ENCODE data around the gene PIM3. TPM values are rescaled to one million over a fixed set of nuclear protein-coding genes. Genes with fewer than 3 reads are reported as not detected.

Gene PIM3
- total and polyA plus RNA-seq, 4 donors: 12.9 to 27.9 (median 23.1) TPM

GRCh38 chr22:49927483-49928184 is 32.9 kb upstream of the PIM3 start:
- 84% methylated on average over 26 of the region's 26 CpGs for WGBS (ENCODE audit: insufficient coverage)
- no peak overlapping the region for H3K27ac ChIP-seq (ENCODE audit: low read depth, low read length)
- peaks cover 21% of the 10 kb centered on the region for H3K4me1 ChIP-seq (ENCODE audit: control insufficient read depth, insufficient read depth, low read length)
- H3K9me3 ChIP-seq (ENCODE audit: control insufficient read depth, insufficient read depth, low read length): no peaks in the 10 kb centered on the region
- peaks cover 7% of the 10 kb centered on the region for H3K27me3 ChIP-seq (ENCODE audit: control insufficient read depth, insufficient read depth, low read length)
- no peak overlapping the region for H3K4me3 ChIP-seq (ENCODE audit: low read depth, low read length)
- DNase-seq (ENCODE audit: low read depth in 4 of 6, low spot score in 6 of 6): no peak
- H3K36me3 ChIP-seq (ENCODE audit: control insufficient read depth, insufficient read depth, low read length): peaks cover 44% of the 10 kb centered on the region

GRCh38 chr22:49928185-49928495 is 32.4 kb upstream of the PIM3 start:
- no peak for DNase-seq (ENCODE audit: low read depth in 4 of 6, low spot score in 6 of 6)
- H3K27me3 ChIP-seq (ENCODE audit: control insufficient read depth, insufficient read depth, low read length): peaks cover 7% of the 10 kb centered on the region
- peaks cover 39% of the 10 kb centered on the region for H3K36me3 ChIP-seq (ENCODE audit: control insufficient read depth, insufficient read depth, low read length)
- H3K27ac ChIP-seq (ENCODE audit: low read depth, low read length): no peak overlapping the region
- peaks cover 21% of the 10 kb centered on the region for H3K4me1 ChIP-seq (ENCODE audit: control insufficient read depth, insufficient read depth, low read length)
- no peak overlapping the region for H3K4me3 ChIP-seq (ENCODE audit: low read depth, low read length)
- H3K9me3 ChIP-seq (ENCODE audit: control insufficient read depth, insufficient read depth, low read length): no peaks in the 10 kb centered on the region
- 89% methylated on average over 8 of the region's 8 CpGs for WGBS (ENCODE audit: insufficient coverage)

- WGBS (ENCODE audit: insufficient coverage): 49% methylated on average over 37 of the region's 38 CpGs
- no peak overlapping the region for H3K27ac ChIP-seq (ENCODE audit: low read depth, low read length)
- H3K27me3 ChIP-seq (ENCODE audit: control insufficient read depth, insufficient read depth, low read length): peaks cover 7% of the 10 kb centered on the region
- no peak for DNase-seq (ENCODE audit: low read depth in 4 of 6, low spot score in 6 of 6)
- H3K4me3 ChIP-seq (ENCODE audit: low read depth, low read length): no peak overlapping the region
- peaks cover 21% of the 10 kb centered on the region for H3K4me1 ChIP-seq (ENCODE audit: control insufficient read depth, insufficient read depth, low read length)
- H3K9me3 ChIP-seq (ENCODE audit: control insufficient read depth, insufficient read depth, low read length): no peaks in the 10 kb centered on the region
- H3K36me3 ChIP-seq (ENCODE audit: control insufficient read depth, insufficient read depth, low read length): peaks cover 34% of the 10 kb centered on the region
Measured at GRCh38 chr22:49928555-49929210, 31.9 kb upstream of the PIM3 start.

GRCh38 chr22:49929211-49929979 is 31.2 kb upstream of the PIM3 start:
- Histone ChIP-seq H3K4me3 (ENCODE audit: low read depth, low read length) (no peak overlapping the region), H3K27ac (ENCODE audit: low read depth, low read length) (no peak overlapping the region)
- WGBS (ENCODE audit: insufficient coverage): 3% methylated on average over 73 of the region's 75 CpGs

GRCh38 chr22:49929994-49930575 is 30.5 kb upstream of the PIM3 start:
- DNase-seq (ENCODE audit: low read depth in 4 of 6, low spot score in 6 of 6): no peak
- Histone ChIP-seq H3K4me1 (ENCODE audit: control insufficient read depth, insufficient read depth, low read length) (peaks cover 33% of the 10 kb centered on the region), H3K9me3 (ENCODE audit: control insufficient read depth, insufficient read depth, low read length) (no peaks in the 10 kb centered on the region), H3K4me3 (ENCODE audit: low read depth, low read length) (no peak overlapping the region), H3K27ac (ENCODE audit: low read depth, low read length) (no peak overlapping the region), H3K36me3 (ENCODE audit: control insufficient read depth, insufficient read depth, low read length) (peaks cover 23% of the 10 kb centered on the region), H3K27me3 (ENCODE audit: control insufficient read depth, insufficient read depth, low read length) (peaks cover 7% of the 10 kb centered on the region)
- WGBS (ENCODE audit: insufficient coverage): 60% methylated on average over 21 of the region's 21 CpGs

More at GRCh38 chr22:49929211-49929979, 31.2 kb upstream of the PIM3 start:
- H3K9me3 ChIP-seq (ENCODE audit: control insufficient read depth, insufficient read depth, low read length): no peaks in the 10 kb centered on the region
- H3K36me3 ChIP-seq (ENCODE audit: control insufficient read depth, insufficient read depth, low read length): peaks cover 26% of the 10 kb centered on the region
- DNase-seq (ENCODE audit: low read depth in 4 of 6, low spot score in 6 of 6): peak in 2 of 6 donors; percentile 55 to 65
- peaks cover 28% of the 10 kb centered on the region for H3K4me1 ChIP-seq (ENCODE audit: control insufficient read depth, insufficient read depth, low read length)
- H3K27me3 ChIP-seq (ENCODE audit: control insufficient read depth, insufficient read depth, low read length): peaks cover 7% of the 10 kb centered on the region

GRCh38 chr22:49930596-49931412 is 29.8 kb upstream of the PIM3 start:
- H3K27ac ChIP-seq (ENCODE audit: low read depth, low read length): no peak overlapping the region
- 69% methylated on average over 13 of the region's 14 CpGs for WGBS (ENCODE audit: insufficient coverage)
- no peaks in the 10 kb centered on the region for H3K9me3 ChIP-seq (ENCODE audit: control insufficient read depth, insufficient read depth, low read length)
- peaks cover 33% of the 10 kb centered on the region for H3K4me1 ChIP-seq (ENCODE audit: control insufficient read depth, insufficient read depth, low read length)
- DNase-seq (ENCODE audit: low read depth in 4 of 6, low spot score in 6 of 6): peak in 2 of 6 donors; percentile 22 to 49
- no peak overlapping the region for H3K4me3 ChIP-seq (ENCODE audit: low read depth, low read length)
- peaks cover 18% of the 10 kb centered on the region for H3K36me3 ChIP-seq (ENCODE audit: control insufficient read depth, insufficient read depth, low read length)
- H3K27me3 ChIP-seq (ENCODE audit: control insufficient read depth, insufficient read depth, low read length): peaks cover 7% of the 10 kb centered on the region

- Histone ChIP-seq H3K27ac (ENCODE audit: low read depth, low read length) (no peak overlapping the region), H3K4me1 (ENCODE audit: control insufficient read depth, insufficient read depth, low read length) (peaks cover 59% of the 10 kb centered on the region), H3K4me3 (ENCODE audit: low read depth, low read length) (no peak overlapping the region), H3K9me3 (ENCODE audit: control insufficient read depth, insufficient read depth, low read length) (no peaks in the 10 kb centered on the region), H3K27me3 (ENCODE audit: control insufficient read depth, insufficient read depth, low read length) (peaks cover 7% of the 10 kb centered on the region), H3K36me3 (ENCODE audit: control insufficient read depth, insufficient read depth, low read length) (no peaks in the 10 kb centered on the region)
- DNase-seq (ENCODE audit: low read depth in 4 of 6, low spot score in 6 of 6): no peak
- WGBS (ENCODE audit: insufficient coverage): 69% methylated on average over 27 of the region's 27 CpGs
Measured at GRCh38 chr22:49933236-49934159, 27.1 kb upstream of the PIM3 start.

- H3K27me3 ChIP-seq (ENCODE audit: control insufficient read depth, insufficient read depth, low read length): peaks cover 3% of the 10 kb centered on the region
- no peaks in the 10 kb centered on the region for H3K36me3 ChIP-seq (ENCODE audit: control insufficient read depth, insufficient read depth, low read length)
- no peak overlapping the region for H3K27ac ChIP-seq (ENCODE audit: low read depth, low read length)
- H3K9me3 ChIP-seq (ENCODE audit: control insufficient read depth, insufficient read depth, low read length): no peaks in the 10 kb centered on the region
- H3K4me1 ChIP-seq (ENCODE audit: control insufficient read depth, insufficient read depth, low read length): peaks cover 60% of the 10 kb centered on the region
- H3K4me3 ChIP-seq (ENCODE audit: low read depth, low read length): peak overlapping the region; percentile 9
- no peak for DNase-seq (ENCODE audit: low read depth in 4 of 6, low spot score in 6 of 6)
- WGBS (ENCODE audit: insufficient coverage): 77% methylated on average over 14 of the region's 24 CpGs
Measured at GRCh38 chr22:49934160-49934890, 26.2 kb upstream of the PIM3 start.

Measured in spinal cord (tissue), 10 donors.